SIG-M5 treated with dmso at 0.1 percent for 504 hours (cell line): ENCODE measurements around the gene FAM111A.

Source experiments
- DNase-seq: peaks from one replicate; lab custom pipeline; 2025; ENCODE audit not compliant: unreplicated experiment; lab: John Stamatoyannopoulos, UW

FAM111A gene

GRCh38 chr11:59141191-59141590 is 1.5 kb upstream of the FAM111A start:
- no peak for DNase-seq

GRCh38 chr11:59141673-59142460 is 789 bp upstream of the FAM111A start:
- DNase-seq: no peak

DNA sequence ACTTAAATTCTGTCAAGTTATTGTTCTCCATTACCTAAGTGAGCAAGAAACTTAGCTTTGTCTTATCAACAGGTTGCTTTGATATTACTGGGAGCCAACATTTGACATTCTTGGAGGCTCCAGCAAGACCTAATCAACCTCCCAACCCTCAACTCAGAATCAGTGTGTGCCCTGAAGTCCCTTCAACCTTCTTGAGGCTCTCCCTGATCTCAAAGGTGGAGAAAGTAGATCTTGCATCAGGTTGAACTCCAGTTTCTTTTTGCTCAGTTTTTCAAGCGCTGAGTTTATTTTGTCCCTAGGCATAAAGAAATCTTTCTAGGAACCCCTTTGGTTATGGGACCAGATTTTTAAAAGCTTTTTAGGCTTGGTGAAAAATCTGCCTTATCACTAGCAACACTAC is 1.4 kb downstream of the FAM111A start:
- DNase-seq: no peak

DNA sequence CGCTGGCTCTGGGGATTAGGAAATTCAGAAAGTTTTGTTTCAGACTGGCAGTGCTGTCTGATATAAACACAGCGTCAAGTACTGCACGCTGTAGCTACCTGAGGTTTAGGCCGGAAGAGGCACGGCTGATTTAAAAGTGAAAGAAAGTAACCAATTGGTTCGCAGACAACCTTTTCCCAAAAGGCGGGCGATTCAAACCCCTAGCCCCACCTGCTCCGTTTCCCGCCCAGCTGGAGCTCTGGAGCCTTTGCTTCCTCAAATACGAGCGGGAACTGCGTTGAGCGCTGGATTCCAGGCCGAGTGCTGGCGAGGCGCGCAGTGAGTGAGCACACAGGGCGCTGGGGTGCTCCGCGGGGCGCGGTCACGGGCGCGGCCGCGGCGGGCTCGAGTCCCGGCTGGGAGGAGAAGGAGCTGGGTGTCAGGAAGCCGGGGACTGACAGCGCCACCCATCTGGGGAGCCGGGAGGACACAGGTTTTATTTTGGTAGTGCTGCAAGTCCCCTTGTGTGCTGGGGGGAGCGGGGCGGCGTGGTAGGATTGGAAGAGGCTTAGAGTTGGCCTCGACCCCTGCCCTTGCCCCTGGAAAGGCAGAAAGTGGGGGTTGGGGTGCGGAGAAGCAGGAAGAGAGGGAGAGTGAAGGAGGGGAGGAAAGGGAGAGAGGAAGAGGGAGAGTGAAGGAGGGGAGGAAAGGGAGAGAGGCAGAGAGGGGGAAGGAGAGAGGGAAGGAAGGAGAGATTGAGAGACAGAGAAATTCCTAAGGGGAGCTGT is 2.1 kb downstream of the FAM111A start:
- peak; percentile 89 for DNase-seq

DNA sequence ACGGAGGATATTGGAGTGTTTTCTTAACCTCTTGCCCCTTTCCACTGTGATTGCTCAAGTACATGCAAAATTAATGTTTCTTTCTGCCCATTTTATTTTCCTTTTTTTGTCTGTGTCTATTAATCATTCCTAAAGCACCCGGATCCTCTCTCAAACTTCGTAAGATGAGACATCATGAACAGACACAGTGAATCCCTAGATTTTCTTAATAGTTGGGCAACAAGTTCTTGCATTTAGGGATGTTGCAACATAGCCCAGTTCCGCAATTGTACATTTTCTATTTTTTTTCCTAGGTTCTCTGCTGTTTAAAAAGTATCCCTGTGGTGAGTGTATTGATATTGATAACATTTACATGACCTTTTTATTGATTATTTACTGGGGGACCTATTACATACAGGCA is 2.9 kb downstream of the FAM111A start:
- DNase-seq: peak; percentile 87

- no peak for DNase-seq
Measured at GRCh38 chr11:59151761-59152160, 9.1 kb downstream of the FAM111A start.

GRCh38 chr11:59152312-59152951 is 9.8 kb downstream of the FAM111A start:
- no peak for DNase-seq

DNA sequence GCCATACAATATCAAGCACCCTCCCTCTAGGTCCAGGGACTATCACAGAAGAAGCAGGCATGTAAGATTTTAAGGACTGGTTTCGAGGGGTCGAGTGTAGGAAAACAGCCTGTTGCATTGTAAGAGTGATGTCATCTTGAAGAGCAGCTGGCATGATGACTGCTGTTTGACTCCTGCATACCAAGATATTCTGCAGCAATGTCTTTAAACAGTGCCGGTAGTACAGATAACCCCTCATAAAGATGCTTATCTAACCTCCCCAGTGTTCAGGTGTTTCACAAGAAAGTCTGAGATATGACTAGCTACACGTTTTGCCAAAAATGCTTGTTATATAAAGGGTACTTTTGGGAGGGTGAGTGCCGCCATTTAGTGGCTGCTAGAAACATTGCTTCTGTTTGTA is 12.0 kb downstream of the FAM111A start:
- DNase-seq: no peak

GRCh38 chr11:59157433-59157832 is 14.8 kb downstream of the FAM111A start:
- no peak for DNase-seq

DNA sequence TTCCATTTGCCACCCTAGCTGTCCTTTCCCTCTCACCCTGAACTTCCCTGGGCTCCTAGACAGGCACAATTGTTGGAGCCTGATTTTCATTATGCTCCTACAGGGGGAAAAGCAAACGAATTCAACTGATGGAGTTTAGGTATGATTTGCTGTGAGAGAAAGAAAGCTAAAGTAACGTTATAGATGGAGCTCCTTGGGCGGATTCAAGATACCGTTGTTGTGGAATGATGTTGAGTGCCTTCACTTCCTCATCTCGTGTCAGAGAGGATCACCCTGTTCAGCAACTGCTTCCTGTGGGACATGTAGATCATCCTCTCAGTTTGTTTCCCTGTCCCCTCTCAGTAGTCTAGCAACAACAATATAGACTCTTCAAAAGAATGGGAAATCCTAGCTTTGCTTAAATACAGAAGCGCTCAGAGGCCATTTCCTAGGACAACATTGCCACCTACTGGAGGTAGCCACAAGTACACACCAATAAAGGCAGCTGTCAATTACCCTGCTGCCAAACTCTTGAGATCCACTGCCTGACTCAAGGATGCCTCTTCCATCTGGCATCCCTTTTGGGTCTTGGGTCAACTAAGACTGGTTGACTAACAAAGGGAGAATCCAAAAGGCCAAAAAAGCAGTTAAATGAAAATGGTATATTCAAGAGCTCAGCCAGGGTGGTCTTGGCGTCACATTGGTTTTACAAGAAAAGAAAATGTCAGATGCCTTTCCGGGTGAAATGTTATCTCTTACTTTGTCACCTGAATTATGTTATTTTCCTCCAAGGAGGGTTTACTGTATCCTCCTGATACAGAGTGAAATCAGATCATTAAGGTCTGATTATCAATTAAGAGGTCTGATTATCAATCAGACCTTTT is 15.8 kb downstream of the FAM111A start:
- DNase-seq: peak; percentile 66

DNA sequence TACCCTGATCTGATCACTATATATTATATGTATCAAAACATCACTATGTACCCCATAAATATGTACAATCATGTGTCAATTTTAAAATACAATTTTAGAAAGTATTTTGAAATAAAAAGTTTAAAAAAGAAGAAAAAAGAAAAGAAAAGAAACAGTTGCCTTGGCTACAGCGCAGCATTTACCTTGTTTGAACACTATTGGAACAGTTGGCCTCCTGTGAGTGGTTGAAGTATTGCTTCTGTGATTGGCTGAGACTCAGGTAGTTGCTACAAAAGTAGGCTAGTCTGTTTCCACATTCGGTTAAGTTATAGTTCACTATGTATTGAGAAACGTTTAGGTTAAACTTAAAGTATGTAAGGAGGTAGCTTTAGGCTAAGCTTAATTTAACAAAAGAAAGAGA is 21.4 kb downstream of the FAM111A start:
- no peak for DNase-seq

DNA sequence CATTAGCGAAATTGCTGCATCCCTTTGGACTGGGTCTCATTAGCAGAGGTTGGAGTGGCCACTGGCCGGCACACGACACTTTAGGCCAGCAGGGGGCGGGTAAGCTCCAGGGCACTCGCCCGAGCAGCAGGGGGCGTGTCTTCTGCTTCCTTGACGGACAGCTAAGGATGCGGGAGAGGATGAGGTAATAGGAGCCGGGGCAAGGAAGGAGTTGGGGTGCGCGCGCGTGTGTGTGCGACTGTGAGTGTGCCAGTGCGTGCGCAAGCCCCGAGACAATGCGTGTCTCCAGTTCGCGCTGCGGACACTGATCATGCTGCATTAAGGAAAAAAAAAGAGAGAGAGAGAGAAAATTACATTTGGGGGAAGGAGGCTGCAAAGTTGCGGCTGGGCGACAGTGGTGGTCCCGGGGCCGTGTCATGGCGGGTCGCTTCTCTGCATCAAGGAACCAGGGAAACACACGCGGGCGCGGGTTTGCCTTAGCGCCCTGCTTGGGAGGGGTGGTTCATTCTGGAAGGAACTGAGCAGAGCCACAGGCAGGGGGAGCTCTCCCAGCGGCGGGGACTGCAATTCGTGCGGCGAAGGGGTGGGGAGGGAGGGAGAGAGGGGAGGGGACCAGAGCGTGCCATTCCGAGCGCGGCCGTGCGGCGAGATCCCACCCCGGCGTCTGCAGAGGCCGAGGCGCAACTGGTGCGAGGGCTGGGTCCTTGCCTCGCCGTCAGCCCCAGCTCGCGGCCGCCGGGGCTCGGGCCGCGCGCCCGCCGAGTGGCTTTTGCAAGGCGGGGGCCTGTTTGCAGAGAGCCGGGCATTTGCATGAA is 29.1 kb downstream of the FAM111A start, which contains the start of gene DTX4:
Gene DTX4, plus strand, starts transcription at position 625 of the 815 bp plus-strand sequence. CDS start 464 bp downstream, outside the sequence.
- DNase-seq: peak; percentile 87

DNA sequence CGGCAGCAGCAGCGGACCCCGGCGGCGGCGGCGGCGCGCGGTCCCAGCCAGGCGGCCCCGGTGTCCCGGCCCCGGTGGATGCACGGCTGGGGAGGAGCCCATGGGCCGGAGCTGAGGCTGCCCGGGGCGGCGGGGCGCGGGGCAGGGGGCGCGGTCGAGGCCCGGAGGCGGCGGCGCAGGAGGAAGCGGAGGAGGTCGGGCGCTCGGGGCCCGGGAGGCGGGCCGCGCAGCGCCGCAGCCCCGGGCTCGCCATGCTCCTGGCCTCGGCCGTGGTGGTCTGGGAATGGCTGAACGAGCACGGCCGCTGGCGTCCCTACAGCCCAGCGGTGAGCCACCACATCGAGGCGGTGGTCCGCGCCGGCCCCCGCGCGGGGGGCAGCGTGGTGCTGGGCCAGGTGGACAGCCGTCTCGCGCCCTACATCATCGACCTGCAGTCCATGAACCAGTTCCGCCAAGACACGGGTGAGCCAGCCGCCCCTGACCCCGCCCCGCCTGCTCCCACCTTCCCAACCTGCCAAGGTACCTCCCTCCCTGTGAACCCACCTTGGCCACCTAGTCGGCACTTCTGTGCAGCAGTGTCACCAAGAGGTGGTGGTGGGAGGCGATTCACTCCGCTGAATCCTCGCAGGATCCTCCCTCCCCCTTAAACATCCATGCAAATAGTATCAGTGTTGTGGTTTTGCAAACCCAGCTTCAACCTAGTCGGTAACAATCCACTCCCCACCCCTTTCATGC is 29.9 kb downstream of the FAM111A start:
- no peak for DNase-seq

- DNase-seq: no peak
Measured at GRCh38 chr11:59173080-59173963, 30.7 kb downstream of the FAM111A start.

DNA sequence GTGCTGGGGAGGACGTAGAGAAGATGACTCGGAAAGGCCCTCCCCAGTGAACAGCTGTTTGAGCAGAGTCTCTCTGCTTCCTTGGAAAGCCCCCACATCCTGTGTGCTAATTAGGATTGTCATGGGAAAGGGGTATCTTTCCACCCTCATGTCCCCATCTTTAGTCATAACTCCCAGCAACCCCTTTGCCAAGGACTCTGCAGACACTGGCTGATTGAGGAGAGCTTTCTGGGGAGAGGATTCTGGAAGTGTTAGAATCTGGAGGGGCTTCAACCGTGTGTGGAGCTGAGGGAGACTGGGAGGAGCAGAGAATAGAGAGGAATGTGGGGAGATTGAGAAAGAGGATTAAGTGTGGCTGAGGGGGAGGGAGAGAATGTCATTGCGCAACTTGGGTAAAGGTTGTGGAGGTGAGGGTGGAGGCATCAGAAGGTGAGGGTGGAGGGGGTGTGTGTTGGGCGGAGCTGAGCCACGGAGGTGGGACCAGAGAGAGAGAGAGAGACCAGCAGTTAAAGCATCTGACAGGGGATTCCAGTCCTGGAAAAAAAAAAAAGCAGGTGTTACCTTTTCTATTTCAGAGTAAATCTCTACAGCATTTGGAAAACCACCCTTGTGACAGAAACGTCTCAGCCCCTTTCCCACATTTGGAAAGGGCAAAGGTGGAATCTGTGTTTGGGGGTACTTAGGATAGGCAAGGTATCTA is 31.5 kb downstream of the FAM111A start:
- no peak for DNase-seq

DNA sequence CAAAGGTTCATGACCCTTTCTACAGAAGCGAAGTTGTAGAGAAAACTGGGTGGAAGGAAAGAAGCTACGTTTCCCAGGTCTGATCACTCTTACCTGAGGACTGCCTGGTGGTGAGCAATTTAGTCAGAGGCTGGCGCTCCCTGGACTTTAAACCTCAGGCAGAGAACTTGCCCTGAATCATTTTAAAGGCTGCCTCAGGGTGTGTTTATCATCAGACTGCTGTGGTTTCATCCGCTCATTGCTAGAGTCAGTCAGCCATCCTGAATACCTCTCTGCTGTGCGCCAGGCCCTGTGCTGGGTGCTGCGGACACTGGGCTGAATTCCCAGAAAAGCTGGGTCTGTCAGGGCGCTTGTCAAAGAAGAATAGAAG is 32.0 kb downstream of the FAM111A start:
- no peak for DNase-seq

GRCh38 chr11:59175091-59175501 is 32.4 kb downstream of the FAM111A start:
- DNase-seq: no peak

- no peak for DNase-seq
Measured at GRCh38 chr11:59176330-59176729, 33.7 kb downstream of the FAM111A start.
